HPDE6-E6E7 (cell line): Measurements from ENCODE around the gene DYRK2.

ENCODE experiments used
- DNase-seq: peaks from one replicate; pipeline ENCODE4 v3.0.0; 2011; ENCODE audit warnings: missing footprints; ENCODE audit errors: extremely low spot score

The DYRK2 gene

DNA sequence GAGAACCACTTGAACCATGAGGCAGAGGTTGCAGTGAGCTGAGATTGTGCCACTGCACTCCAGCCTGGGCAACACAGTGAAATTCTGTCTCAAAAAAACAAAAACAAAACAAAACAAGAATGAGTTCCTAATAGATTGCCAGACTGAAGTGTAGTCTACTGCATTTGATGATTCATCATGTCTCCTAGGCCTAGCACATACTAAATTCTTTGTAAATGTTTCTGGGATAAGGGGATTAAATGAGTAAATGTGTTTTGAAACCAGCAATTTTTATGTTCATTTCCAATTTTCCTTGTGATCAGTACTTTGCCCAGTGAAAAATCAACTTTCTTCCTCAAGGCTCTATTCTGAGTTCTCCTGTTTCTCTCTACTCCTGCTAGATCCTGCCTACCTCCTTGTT lies 2.9 kb upstream of the DYRK2 start:
- DNase-seq, result no peak

DNA sequence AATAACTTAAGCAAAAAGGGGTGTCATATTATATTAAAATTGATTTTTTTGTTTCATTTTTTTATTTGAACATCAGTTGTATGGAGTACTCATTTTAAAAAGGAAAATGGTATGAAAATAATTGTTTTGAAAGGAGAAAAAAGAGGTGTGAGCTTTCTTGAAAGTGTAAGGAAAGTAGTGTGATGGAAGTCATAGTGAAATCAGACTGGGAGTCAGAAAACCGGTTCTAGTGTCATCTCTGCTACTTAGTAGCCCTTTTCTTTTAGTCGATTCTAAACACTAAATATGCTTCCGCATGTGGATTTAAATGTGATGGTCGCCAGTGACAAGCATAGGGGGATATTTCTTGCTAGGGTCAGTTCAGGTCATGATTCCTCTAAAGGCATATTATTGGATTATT lies 1.8 kb upstream of the DYRK2 start:
- DNase-seq, result no peak

DNA sequence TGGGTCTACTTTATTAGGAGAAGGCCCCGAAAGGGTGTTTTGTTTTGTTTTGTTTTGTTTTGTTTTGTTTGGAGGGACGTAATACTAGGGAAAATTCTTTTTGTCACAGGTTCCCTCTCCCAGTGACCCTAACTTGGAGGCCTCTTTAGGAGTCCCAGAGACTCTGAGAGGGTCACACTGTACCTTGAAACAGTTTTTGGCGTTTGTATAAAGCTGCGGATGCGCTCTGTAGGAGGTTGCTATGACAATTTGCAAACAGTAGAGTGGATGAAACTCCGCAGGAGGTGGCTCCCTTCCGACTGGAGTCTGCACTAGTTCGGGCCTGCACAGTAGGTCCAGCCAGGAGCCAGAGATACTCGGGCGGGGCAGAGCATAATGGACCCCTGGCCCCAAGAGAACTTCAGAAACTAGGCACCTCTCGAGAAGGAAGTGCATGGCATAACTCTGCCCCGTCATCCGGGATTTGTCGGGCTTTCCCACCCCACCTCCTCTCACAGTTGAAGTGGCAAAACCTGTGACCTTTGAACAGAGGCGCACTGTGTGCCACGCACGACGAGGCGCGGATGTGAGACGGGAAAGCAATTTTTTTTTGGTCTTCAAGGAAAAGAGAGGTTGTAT lies 1.3 kb upstream of the DYRK2 start:
- DNase-seq, result no peak

DNA sequence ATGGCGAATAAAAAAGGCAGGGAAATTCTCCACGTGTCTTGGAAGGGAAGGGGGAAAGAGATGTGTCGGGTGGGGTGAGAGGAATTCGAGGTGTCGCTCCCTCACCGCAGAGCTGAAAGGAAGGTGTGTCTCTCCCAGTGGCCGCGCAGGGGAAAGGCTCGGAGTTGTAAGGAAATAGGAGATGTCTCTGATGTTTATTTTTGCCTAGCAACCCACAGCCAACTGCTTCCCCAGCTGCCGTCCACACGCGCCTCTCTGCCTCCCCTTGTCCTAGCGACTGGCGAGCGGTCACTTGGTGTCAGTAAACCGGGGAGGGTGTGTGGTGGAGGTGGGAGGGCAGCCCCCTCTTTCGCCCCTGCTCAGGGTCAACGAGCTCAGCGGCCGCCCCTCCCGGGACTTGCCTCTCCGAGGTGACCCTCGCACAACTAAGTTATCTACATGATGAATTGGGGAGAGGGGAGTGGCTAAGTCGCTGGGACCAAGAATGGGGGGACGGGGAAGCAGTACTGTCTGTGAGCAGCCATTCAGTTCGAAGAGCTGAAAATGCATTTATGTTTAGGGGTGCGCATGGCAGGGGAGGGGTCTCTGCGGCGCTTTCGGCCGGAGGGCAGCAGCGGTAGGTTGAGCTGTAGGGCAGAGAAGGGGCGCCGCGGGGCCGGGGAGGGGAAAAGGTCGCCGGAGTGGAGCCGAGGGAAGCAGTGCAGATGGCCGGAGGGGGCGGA lies 585 bp upstream of the DYRK2 start:
- peak; percentile 81 for DNase-seq

DNA sequence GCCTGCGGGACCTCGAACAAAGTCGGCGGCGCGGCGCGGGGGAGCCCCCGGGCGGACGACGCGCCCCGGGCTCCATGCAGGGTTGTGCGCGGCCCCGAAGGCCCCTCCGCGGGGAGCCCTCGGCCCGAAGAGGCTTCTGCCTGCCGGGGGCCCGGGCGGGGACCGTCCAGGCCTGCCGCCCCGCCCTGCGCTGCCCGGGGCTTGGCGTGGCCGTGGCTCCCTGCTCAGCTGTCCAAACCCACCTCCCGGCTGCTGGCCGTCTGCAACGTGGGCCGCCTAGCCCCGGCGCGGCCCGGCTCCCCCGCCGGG lies 670 bp downstream of the DYRK2 start:
- DNase-seq, result no peak

DNA sequence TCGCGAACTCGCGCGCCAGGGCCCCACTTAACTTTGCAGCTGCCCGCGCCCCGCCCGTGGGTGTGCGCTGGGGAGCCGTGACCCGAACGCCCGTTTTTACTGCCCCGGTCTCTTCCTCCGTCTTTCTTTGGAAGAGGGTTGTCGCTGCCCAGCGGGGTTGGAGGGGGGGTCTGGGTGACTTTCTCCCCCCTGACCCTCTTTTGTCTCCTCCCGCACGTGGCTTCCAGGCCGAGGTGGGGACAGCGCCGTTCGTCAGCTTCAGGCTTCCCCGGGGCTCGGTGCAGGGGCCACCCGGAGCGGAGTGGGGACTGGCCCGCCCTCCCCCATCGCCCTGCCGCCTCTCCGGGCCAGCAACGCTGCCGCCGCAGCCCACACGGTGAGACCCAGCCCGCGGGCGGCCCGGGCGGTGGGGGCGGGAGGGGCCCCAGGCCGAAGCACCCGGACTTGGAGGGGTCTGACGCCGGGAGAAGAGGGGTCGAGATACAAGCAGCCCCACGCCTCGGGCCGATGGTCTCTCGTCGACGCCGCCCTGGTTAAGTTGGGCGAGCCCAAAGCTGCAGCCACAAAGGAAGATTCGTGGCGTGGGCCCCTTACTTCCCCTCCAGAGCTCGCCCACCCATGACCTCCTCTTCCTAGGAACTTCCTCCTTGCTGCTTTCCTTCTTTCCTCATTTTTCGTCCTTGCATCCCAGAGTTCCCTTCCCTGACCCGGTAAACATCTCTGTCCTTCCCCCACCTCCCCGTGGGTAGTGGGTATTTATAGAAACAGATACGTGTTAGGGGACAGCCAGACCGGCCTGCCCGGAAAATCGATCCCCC lies 1.2 kb downstream of the DYRK2 start:
- DNase-seq, result peak; percentile 17

DNA sequence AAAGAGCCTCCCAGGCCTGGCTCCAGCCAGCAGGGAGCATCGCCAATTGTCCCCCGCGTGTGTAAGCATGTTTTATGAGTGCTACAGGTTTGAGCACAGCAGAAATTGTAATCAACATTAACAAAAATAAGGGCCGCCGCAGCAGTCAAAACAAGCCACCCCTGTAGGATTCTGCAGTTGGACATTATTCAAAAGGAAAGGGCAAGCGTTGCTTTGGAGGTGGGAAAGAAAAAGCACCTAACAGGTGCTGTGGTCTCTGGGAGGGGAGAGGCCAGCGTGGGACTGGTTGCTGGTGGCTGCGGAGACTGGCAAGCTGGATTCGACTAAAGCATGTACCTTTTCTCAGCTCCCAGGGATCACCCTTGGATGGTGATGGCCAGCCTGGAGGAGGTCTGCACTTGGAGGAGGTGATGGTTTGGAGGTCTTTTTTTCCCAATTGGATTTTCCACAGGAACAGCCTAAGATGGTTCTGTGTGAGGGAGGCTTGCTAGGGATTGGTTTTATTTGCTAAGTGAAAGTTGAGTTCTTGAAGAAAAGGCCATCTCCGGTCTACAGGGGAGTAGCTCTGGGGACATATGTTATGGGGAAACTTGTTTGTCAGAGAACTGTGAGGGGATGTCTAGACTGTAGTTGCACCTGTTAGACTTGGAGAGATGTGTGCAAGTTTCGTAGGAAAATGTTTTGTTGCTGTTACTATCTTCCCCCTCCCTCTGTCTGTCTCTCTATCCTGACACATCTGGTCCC lies 2.0 kb downstream of the DYRK2 start:
- DNase-seq, result no peak

DNA sequence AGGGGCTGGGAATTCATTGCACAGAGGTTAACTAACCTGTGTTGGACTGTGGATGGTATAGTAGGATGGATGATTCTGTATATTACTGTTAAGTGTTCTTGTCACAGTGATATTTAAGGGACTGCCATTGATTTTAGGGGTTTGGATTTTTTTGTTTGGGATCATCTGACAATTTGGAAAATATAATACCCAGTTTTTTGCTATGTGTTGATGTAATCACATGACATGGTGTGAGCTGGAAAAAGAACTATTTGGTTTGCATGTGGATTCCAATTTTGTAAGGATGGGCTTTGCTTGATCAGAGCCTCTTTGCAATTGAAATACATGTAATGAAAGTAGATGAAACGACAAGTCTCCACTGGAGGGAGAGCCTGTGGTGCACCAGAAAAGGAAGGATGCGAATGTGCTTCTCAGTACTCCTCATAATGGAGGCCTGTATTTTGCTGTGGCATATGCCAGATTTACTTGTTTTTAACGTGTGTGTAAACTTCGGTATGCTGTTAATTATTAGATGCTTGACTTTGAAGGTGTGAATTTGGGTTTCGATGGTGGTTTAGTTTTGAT lies 2.7 kb downstream of the DYRK2 start:
- DNase-seq, result no peak

DNA sequence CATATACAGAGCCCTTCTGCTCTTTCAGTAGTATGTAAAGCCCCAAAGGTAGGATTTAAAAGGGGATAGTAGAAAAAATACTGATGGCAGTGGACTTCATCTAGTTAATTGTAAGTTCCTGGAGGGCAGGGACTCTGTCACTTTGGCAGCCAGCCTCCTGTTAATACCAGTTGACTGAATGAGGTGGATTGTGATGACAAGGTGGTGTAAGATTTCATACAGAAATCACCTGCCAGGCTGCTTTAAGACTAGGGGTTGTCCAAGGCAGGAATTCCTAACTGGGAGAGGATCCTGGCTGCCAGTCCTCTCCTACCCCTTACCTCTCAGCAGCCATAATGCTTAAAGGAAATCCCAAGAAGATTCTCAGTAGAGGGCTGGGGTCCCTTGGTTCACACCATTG lies 7.3 kb downstream of the DYRK2 start:
- DNase-seq, result no peak

DNA sequence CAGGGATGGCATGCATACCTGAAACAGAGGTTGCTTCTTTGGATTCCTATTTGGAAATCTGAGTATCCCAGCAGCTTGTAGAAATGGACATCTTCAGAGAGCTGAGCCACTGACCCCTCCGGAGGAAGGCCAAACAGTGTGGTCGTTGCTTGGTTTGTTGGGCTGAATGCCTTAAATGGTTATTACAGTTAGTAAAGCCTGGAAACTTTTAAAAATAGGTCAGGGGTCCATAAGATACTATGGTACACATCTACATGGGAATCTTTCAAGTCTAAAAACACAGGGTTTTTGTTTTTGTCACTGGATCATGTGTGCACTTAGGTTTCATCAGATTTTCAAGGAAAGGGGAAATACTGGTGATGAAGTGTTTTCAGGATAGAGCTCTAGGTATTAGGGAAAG lies 7.7 kb downstream of the DYRK2 start:
- DNase-seq, result no peak

DNA sequence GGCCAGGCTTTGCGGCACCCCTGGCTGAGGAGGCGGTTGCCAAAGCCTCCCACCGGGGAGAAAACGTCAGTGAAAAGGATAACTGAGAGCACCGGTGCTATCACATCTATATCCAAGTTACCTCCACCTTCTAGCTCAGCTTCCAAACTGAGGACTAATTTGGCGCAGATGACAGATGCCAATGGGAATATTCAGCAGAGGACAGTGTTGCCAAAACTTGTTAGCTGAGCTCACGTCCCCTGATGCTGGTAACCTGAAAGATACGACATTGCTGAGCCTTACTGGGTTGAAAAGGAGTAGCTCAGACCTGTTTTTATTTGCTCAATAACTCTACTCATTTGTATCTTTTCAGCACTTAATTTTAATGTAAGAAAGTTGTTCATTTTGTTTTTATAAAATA lies 9.9 kb downstream of the DYRK2 start:
- no peak for DNase-seq

DNA sequence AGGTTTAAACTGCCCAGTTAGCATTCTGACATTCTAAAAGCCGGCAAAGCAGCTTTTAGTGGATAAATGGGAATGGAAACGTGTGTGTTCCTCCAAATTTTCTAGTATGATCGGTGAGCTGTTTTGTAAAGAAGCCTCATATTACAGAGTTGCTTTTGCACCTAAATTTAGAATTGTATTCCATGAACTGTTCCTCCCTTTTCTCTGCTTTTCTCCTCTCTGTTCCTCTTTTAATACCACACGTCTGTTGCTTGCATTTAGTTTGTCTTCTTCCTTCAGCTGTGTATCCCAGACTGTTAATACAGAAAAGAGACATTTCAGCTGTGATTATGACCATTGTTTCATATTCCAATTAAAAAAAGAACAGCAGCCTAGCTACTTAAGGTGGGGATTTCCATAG lies 10.7 kb downstream of the DYRK2 start:
- DNase-seq, result no peak

DNA sequence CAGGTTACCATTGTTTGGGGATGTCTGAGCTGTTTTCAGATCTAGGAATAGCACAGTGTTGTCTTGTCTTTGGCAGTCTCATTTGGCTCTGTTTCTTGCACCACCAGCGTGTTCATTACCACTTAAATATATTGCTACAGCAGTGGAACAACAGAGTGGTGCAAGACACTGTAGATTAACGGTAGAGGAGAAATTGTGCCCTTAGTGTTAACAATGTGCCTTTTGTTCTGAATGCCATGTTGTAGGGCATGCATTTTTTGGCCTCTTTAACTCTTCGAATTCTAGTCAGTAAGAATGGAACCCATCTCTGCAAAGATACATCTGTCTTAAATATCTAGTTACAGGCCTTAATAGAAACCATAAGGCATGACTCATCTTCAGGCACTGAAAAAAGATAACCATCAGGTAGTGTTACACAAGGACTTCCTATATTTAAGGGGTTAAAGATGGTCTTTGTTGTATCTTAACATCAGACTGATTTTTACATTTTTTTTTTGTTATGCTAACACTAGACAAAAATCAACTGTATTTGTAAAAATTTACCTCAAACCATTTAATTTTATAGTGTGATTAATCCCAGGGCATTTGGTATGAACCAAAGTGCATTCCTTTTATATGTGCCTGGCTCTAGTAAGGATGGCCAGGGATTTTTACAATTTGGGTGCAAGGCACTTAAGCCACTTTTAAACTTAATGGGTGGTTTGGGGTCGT lies 12.9 kb downstream of the DYRK2 start:
- DNase-seq, result no peak

DNA sequence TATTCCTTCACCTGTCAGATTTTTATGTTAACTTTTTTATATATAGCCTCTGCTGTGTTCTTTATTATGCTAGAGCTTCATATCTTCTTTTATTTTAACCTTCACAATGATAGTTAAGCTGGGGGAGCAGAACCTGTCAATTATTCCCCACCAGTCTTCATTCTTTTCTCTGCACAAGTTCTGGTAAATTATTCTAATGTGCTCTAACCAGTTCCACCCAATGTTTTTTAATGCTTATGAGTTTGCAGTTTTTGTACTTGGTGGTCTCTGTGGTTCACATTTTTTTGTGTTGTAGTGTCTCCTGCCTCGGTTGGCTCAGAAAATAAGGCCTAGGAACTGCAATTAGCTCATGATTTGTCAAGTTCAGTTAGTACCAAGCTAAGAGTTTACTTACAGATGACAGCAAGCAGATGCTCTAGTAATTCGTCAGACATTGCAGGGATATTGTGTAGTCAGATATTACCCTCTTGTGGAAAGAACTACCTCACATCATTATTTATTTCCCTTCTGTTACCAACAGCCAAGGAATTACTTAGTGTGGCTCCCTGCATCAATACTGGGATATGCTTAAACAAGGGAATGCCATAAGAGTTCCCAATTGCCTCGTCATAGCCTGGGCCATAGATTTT lies 14.5 kb downstream of the DYRK2 start:
- DNase-seq, result no peak

DNA sequence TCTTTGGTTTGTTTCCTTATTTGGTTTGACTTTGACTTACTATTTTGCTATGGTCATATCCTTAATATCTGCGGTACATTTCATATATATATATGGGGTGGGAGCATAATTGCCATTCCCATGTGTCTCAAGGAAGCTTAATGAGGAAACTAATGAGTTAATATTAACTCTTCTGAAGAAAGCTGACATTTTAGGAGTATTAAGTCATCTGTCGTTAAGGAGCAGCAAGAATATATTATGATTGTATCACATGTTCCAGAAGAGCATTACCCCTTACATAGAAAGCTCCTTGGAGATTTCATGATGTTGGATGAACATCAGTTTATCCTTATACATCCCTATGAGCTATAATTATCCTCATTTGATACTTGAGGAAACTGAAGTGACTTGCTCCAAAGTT lies 15.6 kb downstream of the DYRK2 start:
- no peak for DNase-seq

DNA sequence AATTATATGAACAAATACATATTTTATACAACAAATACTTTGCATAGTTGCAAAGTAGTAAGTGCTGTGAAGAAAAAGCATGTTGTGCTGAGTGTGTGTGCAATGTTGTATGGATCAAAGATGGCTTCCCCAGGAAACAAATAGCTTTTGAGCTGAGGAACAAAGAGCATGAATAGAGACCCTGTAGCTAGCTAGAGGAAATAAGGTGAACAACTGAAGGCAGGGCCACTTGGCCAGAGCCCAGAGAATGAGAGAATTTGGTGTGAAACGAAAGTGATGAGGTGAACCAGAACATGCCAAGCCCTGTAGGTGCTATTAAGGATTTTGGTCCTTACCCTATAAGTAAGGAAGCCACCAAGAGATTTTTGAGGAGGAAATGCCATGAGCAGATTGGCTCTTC lies 17.1 kb downstream of the DYRK2 start:
- no peak for DNase-seq

DNA sequence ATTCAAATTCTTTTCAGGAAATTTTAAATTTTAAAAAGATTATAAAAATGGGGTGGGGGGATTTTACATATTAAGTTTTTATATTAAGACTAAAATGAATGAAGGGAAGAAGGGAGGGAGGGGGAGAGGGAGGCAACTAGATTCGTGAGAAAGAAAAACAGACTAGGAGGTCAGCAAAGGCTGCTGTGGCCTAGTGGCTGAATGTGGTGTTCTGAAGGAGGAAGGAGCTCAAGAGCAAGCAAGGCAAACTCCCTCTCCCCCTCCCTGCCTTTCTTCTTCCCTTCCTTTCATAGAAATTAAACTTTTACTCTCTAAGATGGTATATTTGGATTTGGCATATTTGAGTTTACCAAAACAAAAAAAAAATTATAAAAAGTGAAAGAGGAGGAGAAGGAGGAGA lies 18.1 kb downstream of the DYRK2 start:
- no peak for DNase-seq

DNA sequence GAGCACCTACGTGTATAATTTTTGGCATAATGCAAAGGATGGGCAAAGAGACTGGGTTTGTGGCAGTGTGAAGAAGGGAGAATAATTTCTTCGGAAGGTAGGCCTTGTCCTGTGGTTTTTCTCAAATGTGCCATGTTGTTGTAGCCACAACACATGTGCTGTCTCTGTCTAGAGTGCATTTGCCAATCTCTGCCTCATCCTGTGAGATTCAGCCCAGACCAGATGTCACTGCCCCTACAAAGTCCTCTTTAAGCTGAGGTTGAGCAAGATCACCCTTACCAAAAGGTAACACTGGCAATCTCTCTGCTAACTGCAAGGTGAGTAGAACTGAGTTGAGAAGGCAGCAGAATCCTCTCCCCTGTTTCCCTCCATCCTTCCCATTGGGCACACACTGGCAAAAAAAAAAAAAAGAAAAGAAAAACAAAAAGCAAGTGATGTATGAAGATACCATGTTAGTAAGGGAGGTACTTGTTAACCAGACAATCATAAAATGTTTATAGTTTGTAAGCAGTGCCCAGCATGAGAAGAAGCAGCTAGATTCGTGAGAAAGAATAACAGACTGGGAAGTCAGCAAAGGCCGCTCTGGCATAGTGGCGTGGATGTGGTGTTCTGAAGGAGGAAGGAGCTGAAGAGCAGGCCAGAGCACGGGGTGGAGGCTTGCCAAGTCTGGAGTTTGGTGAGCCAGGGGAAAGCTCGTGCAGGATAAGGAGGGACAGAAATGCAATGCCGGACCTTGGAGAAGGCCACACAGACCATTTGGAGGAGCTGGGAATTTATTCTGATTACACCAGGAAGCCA lies 18.9 kb downstream of the DYRK2 start:
- DNase-seq, result no peak

DNA sequence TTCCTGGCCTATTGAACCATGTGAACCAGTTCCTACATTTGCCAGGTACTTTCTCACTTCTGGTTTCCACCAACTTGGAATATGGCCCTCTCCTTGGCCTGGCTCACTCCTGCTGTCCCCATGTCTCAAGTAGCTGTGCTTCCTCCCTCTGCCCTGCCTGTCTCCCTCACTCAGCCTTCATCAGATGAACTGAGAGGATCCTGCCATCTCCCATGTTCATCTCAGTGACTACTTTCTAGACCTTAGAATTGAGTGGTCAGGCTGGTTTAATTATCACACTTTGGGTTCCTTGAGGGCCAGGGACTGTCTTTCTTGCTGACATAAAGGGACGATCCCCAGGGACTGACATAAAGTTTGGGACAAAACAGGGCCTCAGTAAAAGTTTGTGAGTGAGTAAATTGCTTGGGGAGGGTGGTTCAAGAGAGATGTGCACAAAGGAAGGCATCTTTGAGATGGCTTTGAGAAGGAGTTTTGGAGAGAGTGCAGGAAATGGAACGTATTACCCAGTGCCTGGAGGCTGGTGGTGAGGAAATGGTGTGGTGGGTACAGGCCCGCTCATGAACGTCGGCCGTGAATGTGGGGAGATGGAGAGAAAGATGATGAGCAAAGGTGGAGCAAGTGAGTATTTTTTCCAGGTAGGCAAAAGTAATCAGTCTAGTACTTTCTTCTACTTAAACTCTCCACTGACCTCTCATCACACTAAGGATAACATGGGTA lies 20.8 kb downstream of the DYRK2 start:
- no peak for DNase-seq
